Measurements from ENCODE around the gene SKA2. TPM values are rescaled to one million over a fixed set of nuclear protein-coding genes. Genes with fewer than 3 reads are reported as not detected.

SKA2 gene
- total RNA-seq, 2 donors from 2014 or later: 5.6 to 10.9 TPM

- ATAC-seq (no peak), DNase-seq (no peak)
- Histone ChIP-seq H3K27ac (no peak overlapping the region), H3K4me3 (no peak overlapping the region), H3K4me1 (no peaks in the 10 kb centered on the region), H3K27me3 (no peaks in the 10 kb centered on the region), H3K9me3 (no peaks in the 10 kb centered on the region), H3K36me3 (replicated peaks in 1 of 2; ENCODE audit: insufficient read depth in 1 of 2, low read depth in 2 of 2) (peaks cover 0 to 1% of the 10 kb centered on the region in 2 donors)
- WGBS, 2 donors: 92 to 98% methylated on average over 2 of the region's 2 CpGs
- TF ChIP-seq CTCF (IDR thresholded peaks at IDR 0.05) (no peak), POLR2A (IDR thresholded peaks at IDR 0.05) (no peak)
- intact Hi-C loops (cut with DNase I): no loop called here
Observed at GRCh38 chr17:59062509-59062908, 92.5 kb downstream of the SKA2 start.

MicroRNAs within 50 kb of the gene (microRNA counts, 767-probe panel; counts per million panel counts)
- microRNA hsa-miR-301a-3p (0 to 736 counts per million in 2 donors), microRNA hsa-miR-454-3p (0 to 736 counts per million in 2 donors)

Small RNA genes lying within 50 kb of the gene (microRNA-seq; reads per million reads assigned to microRNA genes)
- gene MIR301A (ENCODE audit: borderline number of aligned reads in 2 of 2, borderline replicate concordance in 2 of 2) (18.0 to 28.9 reads per million in 2 donors), gene MIR454 (ENCODE audit: borderline number of aligned reads in 2 of 2, borderline replicate concordance in 2 of 2) (439 to 451 reads per million in 2 donors)

Small RNA genes lying within 50 kb of the gene (small RNA-seq; reads per million reads assigned to genes)
- gene MIR301A: 4.7 reads per million, percentile 87 among the genes with 10 or more reads in this experiment
- gene MIR454: 0.89 reads per million, percentile 31 among the genes with 10 or more reads in this experiment
- gene RNU2-58P: not detected

Other genes starting within 250 kb of the SKA2 start
- gene TRIM37, start 48.3 kb downstream of the SKA2 start, total RNA-seq: 10 to 100 TPM; 11.7 to 12.2 TPM
- under 1 TPM in 1 of 2 donors, not detected in 1; 0.33 TPM for gene PRR11, start 560 bp upstream of the SKA2 start, total RNA-seq
- 1 to 10 TPM; 4.9 to 5.6 TPM for gene SMG8, start 54.8 kb upstream of the SKA2 start, total RNA-seq
- gene GDPD1, start 65.3 kb upstream of the SKA2 start, total RNA-seq: 1 to 10 TPM in 1 of 2 donors, not detected in 1; 2.3 TPM
- gene YPEL2, start 176.5 kb upstream of the SKA2 start, total RNA-seq: 10 to 100 TPM; 26.7 to 27.0 TPM